HG02798 (cell line): Measurements from ENCODE around the gene HCRTR2.
"Not testable (repeated sequence)": the region's sequence is repeated elsewhere in the genome, so short reads cannot be mapped to it uniquely, and the experiment has no call there.

ENCODE experiments used
- ATAC-seq: cut with Tn5 transposase; IDR thresholded peaks from one replicate; pipeline ENCODE4 v1.9.1; 2021; ENCODE audit warnings: mild to moderate bottlenecking; ENCODE audit not compliant: unreplicated experiment, poor library complexity

HCRTR2 gene

GRCh38 chr6:55210952-55211351 is 36.6 kb downstream of the HCRTR2 start:
- no peak for ATAC-seq

DNA sequence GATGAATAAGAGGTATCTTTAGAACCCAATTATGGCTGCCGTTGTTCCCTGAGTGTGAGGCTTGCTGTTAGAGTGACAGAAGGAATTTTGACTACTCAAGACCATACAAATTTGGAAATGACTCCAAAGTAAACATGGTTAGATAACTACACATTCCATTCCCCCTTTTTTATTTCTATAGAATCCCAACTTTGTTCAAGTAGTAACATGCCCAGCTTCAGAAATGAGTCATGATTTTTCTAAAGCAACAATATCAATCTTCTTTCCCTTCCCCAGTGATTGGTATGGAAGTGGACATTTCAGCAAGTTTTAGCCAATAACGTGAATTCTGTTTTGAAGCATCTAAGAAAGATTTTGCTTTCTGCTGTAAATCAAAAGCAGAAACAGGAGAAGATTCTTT is 37.8 kb downstream of the HCRTR2 start:
- no peak for ATAC-seq

DNA sequence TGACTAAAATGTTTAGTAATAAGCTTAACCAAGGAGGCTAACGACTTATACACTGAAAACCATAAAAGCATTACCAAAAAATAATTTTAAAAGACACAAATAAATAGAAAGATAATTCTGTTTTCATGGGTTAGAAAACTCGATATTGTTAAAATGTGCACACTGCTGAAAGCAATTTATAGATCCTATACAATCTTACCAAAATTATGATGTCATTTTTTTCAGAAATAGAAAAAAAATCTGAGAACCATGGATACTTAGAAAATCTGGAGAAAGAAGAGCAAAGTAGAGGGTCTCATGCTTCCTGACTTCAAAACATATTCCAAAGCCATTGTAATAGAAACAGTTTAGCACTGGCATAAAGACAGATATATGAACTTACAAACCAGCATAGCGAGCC is 46.6 kb downstream of the HCRTR2 start:
- ATAC-seq, result no peak

- ATAC-seq, result no peak
Observed at GRCh38 chr6:55227862-55228261, 53.5 kb downstream of the HCRTR2 start.

GRCh38 chr6:55239099-55239498 is 64.8 kb downstream of the HCRTR2 start:
- ATAC-seq, result no peak

- ATAC-seq, result not testable (repeated sequence)
Observed at GRCh38 chr6:55240975-55241605, 66.8 kb downstream of the HCRTR2 start.

DNA sequence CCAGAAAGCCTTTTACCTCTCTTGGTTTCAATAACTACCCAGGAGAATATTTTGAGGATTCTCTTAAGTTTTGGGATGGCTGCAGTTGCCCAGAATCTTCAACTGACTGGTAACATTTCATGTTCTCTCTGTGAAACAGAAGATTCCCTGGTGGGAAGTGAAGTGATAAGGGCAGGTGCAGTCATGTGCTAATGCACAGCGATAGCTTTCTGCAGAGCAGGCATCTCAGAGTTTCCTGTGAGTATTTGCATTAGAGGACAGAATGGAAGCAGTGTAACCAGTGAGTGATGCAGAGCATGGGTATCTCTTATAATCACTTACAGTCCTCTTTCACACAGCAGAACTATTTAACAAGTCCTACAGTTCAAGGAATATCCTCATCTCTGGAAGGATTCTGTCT is 76.1 kb downstream of the HCRTR2 start:
- ATAC-seq, result no peak

DNA sequence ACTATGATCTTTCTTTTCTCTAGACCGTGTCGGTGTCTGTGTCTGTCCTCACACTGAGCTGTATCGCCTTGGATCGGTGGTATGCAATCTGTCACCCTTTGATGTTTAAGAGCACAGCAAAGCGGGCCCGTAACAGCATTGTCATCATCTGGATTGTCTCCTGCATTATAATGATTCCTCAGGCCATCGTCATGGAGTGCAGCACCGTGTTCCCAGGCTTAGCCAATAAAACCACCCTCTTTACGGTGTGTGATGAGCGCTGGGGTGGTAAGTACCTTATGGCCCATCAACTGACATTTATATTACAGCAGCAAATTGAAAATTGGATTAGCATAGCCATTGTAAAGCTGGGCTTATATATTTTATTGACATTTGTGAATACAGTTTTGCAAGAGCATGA is 80.8 kb downstream of the HCRTR2 start:
- ATAC-seq, result no peak

DNA sequence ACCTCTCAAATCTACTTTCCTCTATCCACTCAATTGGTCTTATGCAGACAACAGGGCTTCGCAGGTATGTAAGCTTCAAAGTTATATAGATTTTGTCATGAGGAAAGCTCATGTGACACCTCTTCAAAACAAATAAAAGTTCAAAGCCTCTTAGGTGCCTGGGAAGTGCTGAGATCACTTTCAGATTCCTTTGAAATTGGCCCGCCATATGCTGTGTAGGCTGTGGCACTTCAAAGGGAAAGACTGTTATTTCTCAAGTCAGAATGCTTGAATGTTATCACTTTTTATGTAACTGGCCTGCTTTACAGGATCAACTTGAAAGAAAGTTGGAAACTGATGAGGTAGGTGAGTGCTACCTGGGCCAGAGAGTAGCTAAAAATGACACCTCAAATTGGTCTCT is 85.9 kb downstream of the HCRTR2 start:
- ATAC-seq, result no peak

DNA sequence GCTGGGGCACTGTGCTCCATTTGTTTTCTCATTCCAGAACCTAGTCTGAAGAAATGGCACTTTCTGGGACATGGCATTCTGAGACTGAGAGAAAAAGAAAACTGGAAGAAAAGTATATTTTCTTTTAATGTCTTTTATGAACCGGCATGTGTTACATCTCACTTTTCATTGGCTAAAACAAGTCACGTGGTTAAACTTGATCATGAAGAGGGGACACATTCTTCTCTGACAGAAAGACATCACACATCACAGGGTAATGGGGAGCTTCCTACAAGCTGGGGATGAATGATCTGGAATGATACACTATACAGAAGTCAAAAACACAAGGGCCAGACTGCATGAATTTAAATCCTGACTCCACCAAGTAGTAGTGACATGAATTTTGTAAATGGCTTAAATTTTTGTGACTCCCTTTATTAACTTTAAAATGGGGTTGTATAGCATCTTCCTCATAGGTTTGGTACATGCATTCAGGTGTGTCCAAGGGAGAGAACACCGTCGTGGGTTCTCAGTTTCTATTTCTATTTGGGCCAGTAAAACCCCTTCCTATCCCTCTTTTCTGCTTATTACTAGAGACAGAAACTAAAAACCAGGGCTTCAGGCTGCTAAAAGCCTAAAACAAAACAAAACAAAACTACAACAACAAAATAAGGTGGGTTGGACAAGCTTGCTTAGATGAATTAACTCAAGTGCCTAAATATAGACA is 91.2 kb downstream of the HCRTR2 start:
- no peak for ATAC-seq

GRCh38 chr6:55266896-55267295 is 92.6 kb downstream of the HCRTR2 start:
- ATAC-seq, result no peak

- peak; percentile 62 for ATAC-seq
Observed at GRCh38 chr6:55276745-55277530, 102.6 kb downstream of the HCRTR2 start.

DNA sequence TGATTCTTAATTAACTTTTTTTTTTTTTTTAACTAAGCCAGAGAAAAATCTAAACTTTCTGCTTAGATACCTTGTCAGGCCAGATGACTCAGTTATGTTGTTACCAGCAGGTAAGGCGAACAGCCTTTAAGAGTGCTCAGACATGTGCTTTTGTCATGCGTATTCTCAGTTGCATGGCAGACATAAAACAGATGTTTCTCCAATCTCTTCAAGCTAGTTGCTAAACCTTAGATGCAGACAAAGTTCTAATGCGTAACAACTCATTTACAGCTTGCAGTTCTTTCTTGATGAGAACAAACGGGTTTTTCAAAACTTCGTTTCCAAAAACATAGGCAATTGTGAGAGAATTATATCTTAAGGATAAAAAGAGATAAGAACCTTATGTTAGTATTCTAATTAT is 103.3 kb downstream of the HCRTR2 start:
- ATAC-seq, result no peak

GRCh38 chr6:55281215-55281614 is 106.9 kb downstream of the HCRTR2 start:
- ATAC-seq, result no peak

DNA sequence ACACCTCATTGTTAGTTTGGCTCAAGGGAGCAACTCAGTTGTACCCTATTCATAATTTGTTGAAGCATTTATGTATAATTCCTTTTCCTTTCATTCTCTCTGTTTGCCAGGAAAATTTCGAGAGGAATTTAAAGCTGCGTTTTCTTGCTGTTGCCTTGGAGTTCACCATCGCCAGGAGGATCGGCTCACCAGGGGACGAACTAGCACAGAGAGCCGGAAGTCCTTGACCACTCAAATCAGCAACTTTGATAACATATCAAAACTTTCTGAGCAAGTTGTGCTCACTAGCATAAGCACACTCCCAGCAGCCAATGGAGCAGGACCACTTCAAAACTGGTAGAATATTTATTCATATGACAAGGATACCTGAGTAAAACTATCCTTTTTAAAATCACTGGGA is 107.8 kb downstream of the HCRTR2 start:
- ATAC-seq, result no peak

DNA sequence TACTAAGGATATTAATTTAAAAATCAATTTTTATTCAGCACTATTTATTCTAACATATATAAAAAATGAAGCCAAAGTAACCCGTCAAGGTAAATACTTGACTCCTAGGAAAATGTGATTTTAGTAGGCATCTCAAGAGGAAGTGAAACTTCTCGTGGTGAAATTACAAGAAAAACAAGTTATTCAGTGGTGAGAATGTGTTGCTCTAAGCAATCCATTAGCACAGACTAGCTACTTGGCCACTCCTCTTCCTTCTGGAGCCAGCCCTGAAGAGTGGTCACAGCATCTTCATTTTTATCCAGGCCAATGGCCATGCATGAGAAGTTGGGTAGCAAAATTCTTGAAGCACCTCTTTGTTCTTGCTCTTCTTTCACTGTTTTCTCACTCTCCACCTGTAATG is 112.5 kb downstream of the HCRTR2 start:
- no peak for ATAC-seq

GRCh38 chr6:55290736-55291135 is 116.4 kb downstream of the HCRTR2 start:
- no peak for ATAC-seq

GRCh38 chr6:55293116-55293515 is 118.8 kb downstream of the HCRTR2 start:
- no peak for ATAC-seq

GRCh38 chr6:55297214-55297613 is 122.9 kb downstream of the HCRTR2 start:
- not testable (repeated sequence) for ATAC-seq

GRCh38 chr6:55299286-55299985 is 125.1 kb downstream of the HCRTR2 start:
- ATAC-seq, result no peak

GRCh38 chr6:55304747-55305146 is 130.4 kb downstream of the HCRTR2 start:
- no peak for ATAC-seq
